Posterior vena cava (tissue), 2 donors: ENCODE data around the gene TMEM178B. TPM values are rescaled to one million over a fixed set of nuclear protein-coding genes. Genes with fewer than 3 reads are reported as not detected.

Experiments used
- DNase-seq: peaks from one replicate; pipeline ENCODE4 v3.0.0-alpha.2; 2020; ENCODE audit warnings: low spot score
- intact Hi-C, 2 donors: fragments of 100-400 bp; cut with DNase I; formaldehyde crosslinking; loops; one replicate each; pipeline versions ENCODE4 v1.14.1 to v1.14.2; 2022 to 2023
- total RNA-seq, 2 donors: library from RNA; stranded (reverse); fragmentation: NEBNext Ultra II Directional; extraction: Animal tissue kit (Norgen Biotek cat#: 25700); gene quantifications; one replicate each; pipeline ENCODE4 v1.2.1, GENCODE V29; 2021
- donor health status: DM: yes; HTN: yes; CAD: no.
- donor health status: DM: yes; HTN: yes; CAD: no.

The TMEM178B gene
- total RNA-seq, 2 donors from 2014 or later, result 1.00 to 1.2 TPM

GRCh38 chr7:141427134-141427533 is 353.3 kb downstream of the TMEM178B start:
- intact Hi-C loops, result no loop called here
- DNase-seq, result no peak

DNA sequence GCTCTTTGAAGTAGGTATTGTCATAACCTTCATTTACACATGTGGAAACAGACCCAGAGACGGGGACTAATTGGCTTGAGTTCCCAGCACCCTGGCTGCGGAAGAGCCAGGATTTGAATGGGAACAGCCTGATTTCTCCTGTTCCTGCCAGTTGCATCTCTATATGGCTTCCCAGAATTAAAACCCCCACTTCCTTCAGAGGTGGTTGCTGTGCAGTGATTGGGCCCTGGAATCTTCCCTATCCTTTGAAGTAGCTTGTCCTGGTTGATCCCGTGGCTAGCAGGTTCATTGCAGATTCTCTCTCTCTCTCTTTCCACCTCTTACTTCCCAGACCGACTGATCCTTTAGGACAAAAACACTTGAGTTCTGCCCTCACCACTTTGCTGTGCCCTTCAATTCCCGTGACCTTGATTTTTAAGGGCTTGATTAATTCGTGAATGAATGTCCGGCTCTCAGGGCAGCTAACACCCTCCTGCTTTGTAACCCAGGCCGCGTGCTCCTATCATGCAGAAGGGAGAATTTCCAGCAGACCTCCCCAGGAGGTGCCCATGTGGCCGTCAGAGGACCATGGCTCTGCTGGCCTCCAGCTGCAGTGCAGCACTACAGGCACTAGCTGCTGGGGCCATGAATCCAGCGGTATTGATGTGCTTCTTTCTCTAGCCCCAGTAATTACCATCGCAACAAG is 356.7 kb downstream of the TMEM178B start:
- DNase-seq, result no peak
- intact Hi-C loops, result no loop called here

GRCh38 chr7:141431140-141431479 is 357.2 kb downstream of the TMEM178B start:
- intact Hi-C loops, result no loop called here
- DNase-seq, result no peak

- no peak for DNase-seq
- intact Hi-C loops, result no loop called here
Observed at GRCh38 chr7:141431711-141432110, 357.8 kb downstream of the TMEM178B start.

- DNase-seq, result no peak
- intact Hi-C loops, result no loop called here
Observed at GRCh38 chr7:141433698-141434097, 359.8 kb downstream of the TMEM178B start.

GRCh38 chr7:141436139-141436538 is 362.3 kb downstream of the TMEM178B start:
- intact Hi-C loops, result no loop called here
- DNase-seq, result no peak

DNA sequence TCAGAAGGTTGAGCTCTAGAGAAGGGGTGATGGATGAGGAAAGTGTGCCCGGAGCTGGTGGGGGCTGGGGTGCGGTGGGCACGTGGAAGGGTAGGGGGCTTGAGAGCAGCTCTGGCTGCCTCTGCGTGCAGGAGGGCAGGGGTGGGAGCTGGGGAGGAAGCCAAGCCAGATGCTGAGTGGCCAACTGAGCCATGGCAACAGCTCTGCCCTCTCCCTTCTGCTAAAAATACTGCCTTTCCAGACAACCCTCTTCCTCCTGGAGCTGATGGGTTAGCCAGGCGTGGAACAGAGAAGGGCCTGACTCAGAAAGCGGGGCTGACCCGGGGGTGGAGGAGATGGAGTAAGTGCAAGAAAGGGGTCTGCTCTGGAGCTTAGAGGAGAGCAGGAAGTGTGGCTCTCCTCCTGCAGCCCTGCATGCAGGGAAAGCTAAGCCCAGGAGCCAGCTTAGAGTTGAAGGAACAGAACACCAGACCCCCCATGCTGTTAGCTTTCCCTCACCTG is 362.8 kb downstream of the TMEM178B start:
- intact Hi-C loops, result no loop called here
- no peak for DNase-seq

DNA sequence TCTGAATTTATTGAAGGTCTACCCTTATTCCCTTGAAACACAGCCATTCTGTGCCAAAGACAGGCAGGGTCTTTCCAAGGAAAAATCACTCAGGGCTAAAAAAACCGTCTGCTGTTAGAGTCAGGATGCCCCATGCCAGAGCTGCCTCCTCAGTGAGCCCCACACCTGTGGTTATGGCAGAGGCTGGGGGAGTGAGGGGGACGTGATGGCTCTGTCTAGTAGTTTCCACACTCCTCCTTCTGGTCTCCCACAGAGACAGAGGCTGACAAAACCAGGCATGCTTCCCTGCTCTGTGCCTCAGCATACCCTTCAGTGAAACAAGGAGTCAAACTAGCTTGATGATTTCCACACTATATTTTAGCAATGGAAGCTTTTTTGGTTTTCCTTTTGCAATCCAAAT is 365.3 kb downstream of the TMEM178B start:
- no peak for DNase-seq
- intact Hi-C loops, result no loop called here

DNA sequence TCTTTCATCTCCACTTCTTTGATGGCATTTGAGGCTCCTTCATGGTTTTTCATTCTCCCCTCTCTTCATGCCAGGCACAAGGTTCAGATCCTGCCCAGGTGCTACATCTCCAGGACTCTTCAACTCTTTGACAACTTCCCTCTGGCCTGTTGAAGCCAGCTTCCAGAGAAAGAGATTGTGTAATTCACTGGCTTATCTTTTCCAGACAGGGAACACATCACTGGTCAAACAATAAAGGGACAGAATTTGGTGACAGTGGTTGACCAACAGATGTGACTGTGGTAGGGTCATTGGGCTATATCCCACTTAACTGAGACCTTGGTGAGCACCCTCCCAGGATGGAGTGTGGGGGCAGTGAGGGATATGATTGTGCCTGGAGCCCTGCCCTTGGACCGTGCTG is 365.9 kb downstream of the TMEM178B start:
- intact Hi-C loops, result no loop called here
- no peak for DNase-seq

DNA sequence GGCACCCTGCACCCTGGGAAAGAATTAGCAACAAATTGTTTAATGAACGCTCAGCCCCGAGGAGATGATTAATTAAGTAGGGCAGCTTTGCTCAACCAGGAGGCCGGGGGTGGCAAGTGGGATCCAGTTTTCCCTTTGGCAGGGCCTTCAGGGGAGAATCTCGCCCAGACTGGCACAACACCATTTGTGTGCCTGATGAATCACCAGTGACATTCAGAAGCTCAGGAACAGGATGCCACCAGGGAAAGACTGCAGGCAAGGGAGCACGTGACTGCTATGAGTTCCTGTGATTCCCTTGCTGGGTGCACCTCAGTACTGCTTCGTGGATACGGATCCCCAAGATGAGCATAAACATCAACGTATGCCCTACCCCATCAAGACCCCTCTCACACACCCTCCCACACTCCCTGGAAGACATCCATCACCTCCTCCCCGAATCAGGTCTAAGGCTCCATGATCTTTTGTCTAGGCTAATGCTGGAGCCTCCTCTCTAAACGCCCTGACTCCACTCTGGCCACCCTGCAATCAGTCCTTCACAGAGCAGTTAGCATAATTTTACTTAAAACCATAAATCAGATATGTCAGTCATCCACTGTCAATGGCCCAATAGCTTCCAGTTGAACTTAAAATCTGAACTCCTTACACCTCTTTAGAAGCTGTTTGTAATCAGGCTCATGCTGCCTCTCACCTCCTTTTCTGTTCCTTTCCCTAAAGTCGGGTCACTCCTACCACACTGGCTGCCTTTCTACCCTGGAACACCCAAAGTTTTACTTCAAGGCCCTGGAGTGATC is 368.2 kb downstream of the TMEM178B start:
- no peak for DNase-seq
- intact Hi-C loops, result no loop called here

DNA sequence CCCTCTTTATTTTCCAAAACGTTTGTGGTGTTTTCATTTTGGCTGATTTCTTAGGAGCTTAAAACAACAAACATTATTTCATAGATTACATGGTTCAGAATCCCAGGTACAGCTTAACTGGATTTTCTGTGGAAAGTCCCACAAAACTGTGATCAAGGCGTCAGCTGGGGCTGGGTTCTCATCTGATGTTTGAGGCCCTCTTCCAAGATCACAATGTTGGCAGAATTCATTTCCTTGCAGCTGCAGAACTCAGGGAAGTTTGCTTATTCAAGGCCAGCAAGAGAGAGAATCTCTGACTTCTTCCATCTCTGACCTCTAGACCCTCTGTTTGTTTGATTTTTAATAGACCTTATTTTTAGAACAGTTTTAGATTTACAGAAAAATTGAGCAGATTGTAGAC is 368.9 kb downstream of the TMEM178B start:
- intact Hi-C loops, result no loop called here
- no peak for DNase-seq

- intact Hi-C loops, result no loop called here
- DNase-seq, result no peak
Observed at GRCh38 chr7:141444961-141445360, 371.1 kb downstream of the TMEM178B start.

GRCh38 chr7:141451232-141451631 is 377.4 kb downstream of the TMEM178B start:
- no peak for DNase-seq
- intact Hi-C loops, result no loop called here

- intact Hi-C loops, result no loop called here
- DNase-seq, result no peak
Observed at GRCh38 chr7:141452911-141453310, 379.0 kb downstream of the TMEM178B start.

- no peak for DNase-seq
- intact Hi-C loops, result no loop called here
Observed at GRCh38 chr7:141454338-141454737, 380.5 kb downstream of the TMEM178B start.

GRCh38 chr7:141455723-141456122 is 381.9 kb downstream of the TMEM178B start:
- DNase-seq, result no peak
- intact Hi-C loops, result no loop called here

DNA sequence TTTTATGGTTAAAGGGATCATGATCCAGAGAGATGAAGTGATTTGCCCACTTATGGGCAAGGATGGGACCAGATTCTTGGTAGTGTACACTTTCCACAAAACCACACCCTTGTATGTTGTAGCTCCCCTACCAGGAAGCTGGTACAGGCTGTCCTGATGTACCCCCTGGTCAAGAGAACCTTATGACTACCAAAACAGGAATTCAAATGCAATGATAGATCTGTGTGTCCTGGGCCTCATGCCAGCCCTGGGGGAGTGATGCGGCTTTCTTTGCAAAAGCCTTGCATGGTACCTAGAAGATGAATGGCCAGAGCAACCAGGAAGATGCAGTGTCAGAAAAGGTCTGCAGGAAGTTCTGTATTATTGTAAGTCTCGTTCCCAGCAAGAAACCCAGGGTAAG is 382.4 kb downstream of the TMEM178B start:
- intact Hi-C loops, result no loop called here
- no peak for DNase-seq

- intact Hi-C loops, result no loop called here
- DNase-seq, result no peak
Observed at GRCh38 chr7:141456711-141457110, 382.8 kb downstream of the TMEM178B start.

DNA sequence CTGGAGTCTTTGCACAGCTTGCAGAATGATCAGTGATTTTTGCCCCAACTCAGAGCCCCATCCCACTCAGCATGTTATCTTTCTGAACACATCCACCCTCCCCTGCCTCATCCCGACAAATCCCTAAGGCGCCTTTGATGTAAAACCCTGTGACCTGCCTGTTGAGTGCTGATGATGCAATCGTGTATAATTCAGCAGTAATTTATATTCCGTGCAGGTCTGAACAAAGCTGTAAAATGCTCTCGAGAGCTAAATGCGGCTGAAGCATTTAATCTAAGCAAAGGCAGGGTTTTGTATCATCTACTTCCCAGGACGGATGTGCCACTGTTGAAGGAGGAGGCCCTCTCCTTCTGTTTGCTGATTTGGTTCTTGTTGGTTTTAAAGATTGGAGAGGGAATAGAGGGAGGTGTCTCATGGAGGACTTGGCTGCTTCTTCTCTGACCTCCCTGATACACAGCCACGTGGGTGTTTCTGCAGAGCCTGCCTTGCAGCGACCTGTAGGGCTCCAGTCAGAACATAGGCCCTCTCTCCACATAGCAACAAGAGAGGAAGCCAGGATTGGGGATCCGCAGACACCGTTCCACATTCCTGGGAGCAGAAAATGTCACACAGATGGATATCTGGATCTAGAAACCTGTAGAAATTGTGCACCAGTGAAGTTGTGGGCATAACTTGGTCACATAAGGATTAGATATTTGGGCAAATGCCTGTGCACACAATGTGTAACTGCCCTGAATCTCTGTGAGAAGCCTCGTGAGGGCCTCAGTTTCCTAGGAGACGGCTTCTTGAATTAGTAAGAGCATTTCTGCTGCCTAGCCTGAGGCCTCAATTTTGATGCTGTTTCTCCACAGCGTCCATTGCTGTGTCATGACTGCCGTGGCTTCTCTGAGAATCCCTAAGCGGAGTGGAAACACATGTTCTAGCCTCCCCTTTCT is 387.2 kb downstream of the TMEM178B start:
- peak; percentile 40 for DNase-seq
- intact Hi-C loops, result no loop called here

DNA sequence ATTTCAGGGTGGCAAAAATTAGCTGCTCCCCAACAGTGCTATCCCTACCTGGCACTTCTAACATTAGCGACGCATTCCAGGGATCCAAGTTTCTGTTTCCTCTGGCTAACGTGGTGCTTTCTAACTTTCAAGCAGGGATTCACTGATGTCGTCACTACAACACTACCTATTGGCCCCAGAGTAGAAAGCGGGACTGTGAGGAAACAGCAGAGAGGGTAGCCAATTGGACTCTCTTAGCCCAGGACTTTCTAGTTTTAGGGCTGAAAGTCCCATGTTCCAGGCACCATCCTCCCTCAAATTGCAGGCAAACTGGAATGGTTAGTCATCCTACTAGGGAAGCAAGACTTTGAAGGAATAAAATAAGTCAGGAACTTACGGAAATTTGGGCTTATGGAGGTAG is 388.1 kb downstream of the TMEM178B start:
- no peak for DNase-seq
- intact Hi-C loops, result no loop called here
